ENCODE data around the gene METTL14.

The METTL14 gene

DNA sequence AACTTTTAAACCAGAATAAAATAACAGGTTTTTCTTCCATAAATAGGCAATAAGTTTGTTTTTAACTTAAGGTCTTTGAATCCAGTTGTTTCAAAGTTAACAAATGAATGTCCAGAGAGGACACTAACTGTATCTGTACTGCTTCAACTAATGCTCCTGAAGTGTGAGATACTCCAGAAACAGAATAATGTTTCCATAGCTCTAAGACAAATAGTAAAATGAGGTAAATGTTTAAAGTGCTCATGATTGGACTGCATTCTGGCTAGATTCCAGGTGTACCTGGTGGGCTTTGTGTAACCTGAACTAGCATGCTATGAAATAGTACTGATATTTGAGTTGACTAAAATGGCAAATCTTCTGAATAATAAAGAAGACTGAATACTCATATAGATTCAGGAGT is 51.7 kb downstream of the METTL14 start:
- no peak for DNase-seq

DNA sequence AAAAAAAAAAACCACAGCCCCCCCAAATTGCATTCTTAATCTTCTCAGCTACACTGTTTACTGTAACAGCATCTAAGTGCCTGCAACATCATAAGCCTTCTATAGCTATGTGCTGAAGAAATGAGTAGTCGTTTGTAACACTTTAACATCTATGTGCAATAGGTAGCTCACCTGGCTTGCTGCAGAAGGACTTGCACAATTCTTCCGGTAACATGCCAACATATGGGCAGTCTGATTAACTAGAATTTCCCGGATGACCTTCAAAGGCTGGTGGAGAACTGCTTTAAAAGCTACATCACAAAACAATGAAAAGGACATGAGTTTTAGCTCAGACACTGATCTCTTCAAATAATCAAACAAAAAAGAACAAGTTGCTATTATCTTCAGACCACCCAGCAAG is 52.9 kb downstream of the METTL14 start:
- DNase-seq = no peak

DNA sequence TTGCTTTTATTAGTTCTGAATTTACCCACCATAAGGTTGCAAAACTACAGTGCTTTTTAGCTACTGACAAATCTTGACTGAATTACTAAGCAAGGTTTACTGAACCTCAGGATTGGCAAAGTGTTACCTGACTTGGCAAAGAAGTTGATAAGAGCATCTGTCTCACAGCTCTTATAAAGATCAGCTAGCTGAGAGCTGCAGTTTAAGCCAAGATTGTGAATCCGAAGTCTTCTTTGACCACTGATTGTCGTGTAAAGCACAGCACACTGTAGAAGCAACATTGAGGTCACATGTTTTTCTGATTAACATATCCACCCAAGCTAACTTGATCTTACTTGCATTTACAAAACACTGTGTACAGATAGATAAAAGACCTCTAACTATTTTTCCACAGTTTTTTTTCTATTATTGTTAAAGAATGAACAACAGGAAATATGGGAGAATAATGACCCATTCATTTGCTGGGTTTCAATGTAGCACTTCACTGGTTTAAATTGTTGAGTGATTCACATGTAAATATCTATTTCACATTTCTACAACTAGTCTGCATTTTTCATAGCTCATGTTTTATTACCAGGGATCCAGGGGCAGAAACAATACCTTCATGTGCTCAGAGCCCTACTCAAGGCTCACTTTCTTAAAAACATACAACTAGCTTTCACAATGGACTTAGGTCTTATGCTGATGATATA is 54.0 kb downstream of the METTL14 start:
- no peak for DNase-seq

DNA sequence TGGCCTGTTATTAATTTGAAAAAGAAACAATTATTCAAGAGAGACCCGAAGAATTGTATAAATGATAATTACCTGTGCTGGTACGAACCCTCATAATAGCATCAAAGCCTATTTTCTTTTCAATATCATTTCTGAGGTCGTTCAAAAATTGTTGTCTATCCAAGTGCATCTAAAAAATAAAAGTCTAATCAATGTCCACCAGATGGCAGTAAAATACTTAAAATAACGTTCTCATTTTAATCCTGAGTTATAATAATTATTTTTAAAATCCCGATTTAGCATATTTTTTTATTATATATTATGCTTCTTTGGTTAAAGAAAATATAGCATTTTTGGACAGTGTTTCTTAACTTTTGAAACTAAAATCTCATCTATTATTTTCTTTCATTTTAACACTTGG is 55.7 kb downstream of the METTL14 start:
- DNase-seq = no peak

GRCh38 chr4:118741301-118741855 is 56.2 kb downstream of the METTL14 start:
- DNase-seq = no peak

GRCh38 chr4:118742050-118742449 is 56.9 kb downstream of the METTL14 start:
- DNase-seq = no peak

DNA sequence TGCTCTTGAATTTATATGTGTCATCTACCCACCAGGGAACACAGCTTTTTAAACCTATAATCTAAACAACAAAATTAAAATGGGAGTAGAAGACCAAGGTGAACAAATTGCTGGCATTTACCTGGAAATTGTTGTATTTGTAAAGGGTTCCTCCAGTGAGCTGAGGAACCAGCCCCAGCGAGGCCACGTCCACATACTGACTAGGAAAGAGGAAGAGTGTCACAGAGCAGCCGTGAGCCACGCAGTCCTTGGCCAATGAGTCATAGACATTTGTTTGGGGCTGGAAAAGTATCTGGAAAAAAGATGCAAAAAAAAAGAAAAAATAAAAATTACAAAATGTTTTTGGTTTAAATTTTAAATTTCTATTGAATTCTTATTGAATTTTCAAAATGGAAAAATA is 58.7 kb downstream of the METTL14 start:
- no peak for DNase-seq

DNA sequence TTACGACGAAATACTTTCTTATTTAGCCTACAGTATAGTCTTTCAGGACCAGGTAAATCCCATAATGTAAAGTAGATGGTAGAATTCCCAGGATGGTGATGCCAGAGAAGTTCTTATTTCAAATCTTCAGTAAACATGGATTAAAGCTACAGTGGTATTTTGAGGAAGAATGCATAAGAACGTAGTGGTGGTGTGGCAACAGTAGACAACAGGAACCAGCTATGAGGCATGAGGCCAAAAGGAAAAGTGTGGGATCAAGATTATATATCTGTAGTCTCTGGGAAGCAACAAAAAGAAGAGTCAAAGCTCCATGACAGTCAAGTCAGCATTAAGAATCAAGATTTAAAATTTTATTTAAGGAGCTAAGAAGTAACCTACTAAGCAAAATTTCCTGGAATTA is 60.2 kb downstream of the METTL14 start:
- no peak for DNase-seq

DNA sequence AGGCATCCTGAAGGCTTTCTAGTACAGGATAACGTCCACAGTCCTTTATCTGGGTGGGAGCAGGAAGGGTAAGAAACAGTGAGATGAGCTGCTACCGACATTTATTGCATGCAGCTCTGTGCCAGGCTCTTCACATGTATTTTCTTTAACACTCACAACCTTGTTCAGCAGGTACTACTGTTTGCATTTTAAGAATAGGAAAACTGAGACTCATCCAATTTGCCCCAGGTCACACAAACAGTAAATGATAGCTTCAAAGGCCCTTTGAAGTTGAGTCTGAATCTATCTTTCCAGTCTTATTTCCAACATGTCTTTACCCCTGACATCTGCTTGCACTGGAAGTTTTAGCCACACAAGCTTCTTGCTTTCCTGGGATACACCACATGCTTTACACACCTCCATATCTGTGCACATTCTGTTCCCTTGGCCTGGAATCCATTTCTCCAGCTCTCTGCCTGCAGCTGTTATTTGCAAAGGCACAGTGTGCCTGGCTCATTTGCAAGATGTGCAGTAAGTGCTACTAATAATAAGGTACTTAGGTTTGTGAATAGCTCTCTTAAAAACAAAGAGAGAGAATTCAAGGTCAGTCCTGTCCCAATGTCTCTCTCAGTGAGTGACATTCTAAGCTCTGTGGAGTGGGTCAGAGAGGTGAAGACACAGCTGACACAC is 61.2 kb downstream of the METTL14 start:
- DNase-seq = no peak

DNA sequence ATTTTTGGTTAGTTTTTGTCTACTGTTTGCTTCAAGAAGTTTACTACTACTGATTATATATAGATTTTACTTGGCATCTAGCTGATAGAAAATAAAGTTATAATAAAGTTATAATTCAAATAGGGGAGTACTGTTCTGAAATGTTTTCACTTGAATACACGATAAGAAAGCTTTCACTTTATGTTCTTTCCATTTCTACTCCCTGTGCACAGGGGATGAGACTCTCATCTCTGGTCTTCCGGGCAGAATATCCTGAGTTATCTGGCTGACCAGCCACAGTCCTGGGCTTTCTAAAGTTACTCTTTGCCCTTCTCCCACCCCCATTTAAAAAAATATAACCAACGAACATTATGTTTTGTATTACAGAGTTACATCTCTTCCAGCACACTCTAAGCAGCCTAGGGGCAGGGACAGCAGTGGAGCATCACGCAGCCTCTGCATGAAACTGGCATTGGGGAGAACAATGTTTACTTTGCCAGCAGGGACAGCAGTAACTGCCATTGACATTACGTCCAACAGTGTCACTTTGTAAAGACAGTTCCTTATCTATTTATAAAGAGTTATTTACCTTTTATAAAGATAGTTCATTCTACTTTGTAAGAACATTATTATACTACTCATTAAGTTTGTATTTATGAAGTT is 64.3 kb downstream of the METTL14 start:
- no peak for DNase-seq

GRCh38 chr4:118751629-118752323 is 66.6 kb downstream of the METTL14 start:
- no peak for DNase-seq

DNA sequence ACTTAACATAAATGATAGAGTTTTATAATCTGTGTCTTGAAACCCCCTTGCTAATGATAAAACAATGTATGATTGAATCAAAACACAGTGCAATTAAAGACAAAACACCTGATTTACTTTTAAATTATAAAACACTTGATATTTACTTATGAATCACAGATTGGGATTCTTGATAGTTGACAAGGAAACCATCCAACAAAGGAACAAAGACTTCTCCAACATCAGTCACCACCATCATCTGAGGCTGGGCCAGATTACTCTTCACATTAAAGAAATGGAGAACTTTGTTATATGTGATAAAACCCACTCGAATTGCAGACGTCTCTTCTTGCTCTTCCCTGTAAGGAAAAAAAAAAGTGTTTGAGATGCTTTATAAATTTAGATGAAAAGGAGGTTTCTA is 67.4 kb downstream of the METTL14 start:
- DNase-seq = no peak

GRCh38 chr4:118753096-118753495 is 67.9 kb downstream of the METTL14 start:
- no peak for DNase-seq

DNA sequence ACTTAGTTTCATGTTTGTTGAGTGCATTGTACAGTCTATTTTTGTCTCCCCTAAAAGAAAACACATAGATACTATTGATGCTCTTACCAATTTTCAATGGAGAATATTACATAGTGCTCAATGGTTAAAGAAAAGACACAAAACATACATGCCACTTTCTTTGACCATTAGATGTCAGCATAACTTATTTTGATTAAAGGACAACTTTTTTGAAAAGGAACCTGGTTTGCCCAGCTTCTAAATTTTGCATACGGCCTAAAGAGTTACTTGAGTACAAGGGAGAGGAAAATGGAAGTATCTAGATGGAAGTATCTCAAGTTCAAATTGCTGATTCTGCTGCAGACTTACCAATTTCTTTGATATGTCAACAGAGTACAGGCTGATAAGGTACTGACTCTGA is 68.5 kb downstream of the METTL14 start:
- DNase-seq = no peak

DNA sequence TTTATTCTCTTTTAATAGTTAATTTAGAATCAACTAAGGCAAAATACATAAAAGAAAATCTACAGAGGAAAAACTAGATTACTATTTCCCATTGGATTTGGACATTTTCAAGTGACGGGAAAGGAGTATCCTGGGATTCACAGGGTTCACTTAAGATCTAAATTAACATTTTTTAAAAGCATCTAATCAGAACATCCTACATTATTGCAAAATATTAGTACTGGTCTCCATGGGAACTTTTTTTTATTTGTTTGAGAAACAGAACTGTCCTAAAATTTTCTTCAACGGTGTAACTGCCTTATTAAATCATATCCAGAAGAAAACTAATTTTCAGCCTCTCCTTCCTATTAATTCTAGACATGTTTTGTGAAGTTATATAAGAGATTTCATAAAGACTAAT is 69.7 kb downstream of the METTL14 start:
- DNase-seq = no peak

- no peak for DNase-seq
Measured at GRCh38 chr4:118755438-118756226, 70.4 kb downstream of the METTL14 start.

DNA sequence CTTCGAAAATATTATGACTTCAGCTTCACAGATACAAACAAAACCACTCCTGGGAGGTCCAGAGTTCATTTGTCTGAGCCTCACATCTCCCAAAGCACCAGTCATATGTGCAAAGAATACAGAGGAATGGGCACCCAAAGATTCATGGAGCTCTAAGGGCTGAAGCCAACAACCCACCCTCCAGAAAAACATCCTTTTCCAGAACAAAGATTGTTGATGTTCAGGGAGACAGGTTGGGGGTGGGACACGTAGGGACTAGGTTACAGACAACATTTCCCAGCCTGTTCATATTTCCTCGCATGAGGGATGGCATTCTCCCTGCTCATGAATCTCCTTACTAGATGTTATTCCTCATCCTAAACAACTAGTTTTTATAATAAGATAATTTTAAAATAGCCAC is 71.2 kb downstream of the METTL14 start:
- no peak for DNase-seq

DNA sequence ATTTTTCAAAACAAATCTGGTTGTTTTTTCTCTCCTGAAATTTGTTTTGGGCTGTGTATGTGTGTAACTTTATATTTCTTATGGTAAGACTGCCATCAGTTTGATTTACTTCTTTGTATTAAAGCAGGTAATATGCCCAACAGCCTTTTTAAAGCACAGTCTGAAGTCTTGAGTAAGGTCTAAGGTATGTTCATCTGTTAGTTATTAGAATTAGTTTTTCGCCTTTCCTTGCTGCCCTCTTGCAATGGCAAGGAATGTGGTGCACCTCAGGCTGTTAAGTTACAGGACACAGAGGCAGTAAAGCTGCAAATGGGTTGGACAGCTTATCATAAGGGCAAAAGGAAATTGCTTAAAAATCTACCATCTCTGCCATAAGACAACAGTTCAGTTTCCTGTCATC is 71.8 kb downstream of the METTL14 start:
- DNase-seq = no peak

- no peak for DNase-seq
Measured at GRCh38 chr4:118757761-118758251, 72.6 kb downstream of the METTL14 start.

DNA sequence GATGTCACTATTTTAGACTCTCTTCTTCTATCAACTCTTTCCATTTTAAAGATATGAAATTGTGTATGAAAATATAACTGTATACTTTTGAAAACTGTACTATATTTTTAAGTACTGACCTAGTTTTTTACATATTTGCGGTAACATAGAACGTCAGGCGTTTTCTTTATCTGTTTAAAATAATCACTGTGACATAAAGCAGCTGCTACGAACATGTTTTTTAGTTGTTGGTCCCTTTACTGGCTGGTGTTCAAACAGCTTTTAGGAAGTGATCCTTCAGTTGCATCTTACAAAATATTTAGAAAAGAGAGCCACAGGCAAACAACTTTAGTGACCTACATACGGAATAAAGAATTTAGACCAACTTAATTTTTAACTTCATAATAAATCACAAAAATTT is 73.1 kb downstream of the METTL14 start:
- no peak for DNase-seq

DNA sequence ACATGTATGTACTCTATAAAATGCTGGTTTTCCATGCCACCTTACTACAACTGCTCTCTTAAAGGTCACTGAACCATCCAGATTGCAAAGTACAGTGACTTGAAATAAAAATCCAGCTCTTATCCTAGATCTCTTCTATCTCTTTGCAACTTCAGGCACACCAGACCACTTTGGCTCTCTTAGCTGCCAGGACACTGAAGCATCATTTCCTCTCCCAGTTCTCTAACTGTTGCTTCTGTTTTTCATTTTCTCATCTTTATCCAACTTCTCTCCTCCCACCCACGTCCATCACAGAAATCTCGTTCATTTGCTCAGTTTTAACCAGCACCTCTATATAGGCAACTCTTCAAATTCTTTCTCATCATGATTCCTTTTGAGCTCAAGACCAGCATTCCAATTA is 74.3 kb downstream of the METTL14 start:
- no peak for DNase-seq

DNA sequence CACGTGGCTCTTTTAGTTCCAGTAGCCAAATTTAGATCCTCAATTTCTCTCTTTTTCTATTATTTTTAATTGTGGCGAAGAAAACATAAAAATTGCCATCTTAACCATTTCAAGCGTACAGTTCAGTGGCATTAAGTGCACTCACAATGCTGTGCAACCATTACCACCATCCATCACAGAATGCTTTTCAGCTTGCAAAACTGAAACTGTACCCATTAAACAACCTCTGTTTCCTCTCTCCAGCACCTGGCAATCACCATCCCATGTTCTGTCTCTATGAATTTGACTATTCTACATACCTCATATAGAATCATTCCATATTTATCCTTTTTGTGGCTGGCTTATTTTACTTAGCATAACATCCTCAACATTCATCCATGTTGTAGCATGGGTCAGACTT is 74.9 kb downstream of the METTL14 start:
- DNase-seq = no peak

DNA sequence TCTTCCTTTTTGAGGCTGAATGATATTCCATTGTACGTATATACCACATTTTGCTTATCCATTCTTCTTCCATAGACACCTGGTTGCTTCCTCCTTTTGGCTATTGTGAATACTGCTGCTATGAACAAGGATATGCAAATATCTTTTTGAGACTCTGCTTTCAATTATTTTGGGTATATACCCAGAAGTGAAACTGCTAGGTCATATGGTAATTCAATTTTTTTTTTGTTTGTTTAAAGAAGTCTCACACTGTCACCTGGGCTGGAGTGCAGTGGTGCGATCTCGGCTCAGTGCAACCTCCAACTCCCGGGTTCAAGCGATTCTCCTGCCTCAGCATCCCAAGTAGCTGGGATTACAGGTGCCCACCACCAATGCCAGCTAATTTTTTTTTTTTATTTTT is 75.3 kb downstream of the METTL14 start:
- DNase-seq = no peak
